K562 (cell line): ENCODE results near the gene SMPDL3B. TPM values are rescaled to one million over a fixed set of nuclear protein-coding genes. Genes with fewer than 3 reads are reported as not detected.
A peak's percentile ranks its signal among the peaks of the same experiment; 100 is the strongest.

Experiments used
- ATAC-seq: fragments of 200-7000 bp; cut with Tn5 transposase; 3 replicates; pipeline ENCODE4 v1.9.1; 2020; ENCODE audit warnings: moderate library complexity
- BruUV-seq: library from RNA; stranded (reverse); fragments of 400-500 nt; replicated peaks from 2 replicates; lab custom pipeline; 2021; lab: Mats Ljungman, UMichigan
- CTCF ChIA-PET: fragments of 300-600 bp; formaldehyde crosslinking; extraction: SDS; loops from one replicate; lab custom pipeline; 2021; ENCODE audit warnings: low intra/inter-chr PET ratio; lab: Yijun Ruan, JAX
- POLR2A ChIA-PET: fragments of 300-600, 350-650 bp; sonication (Branson Sonifier 250); formaldehyde crosslinking; extraction: SDS; loops from one replicate; lab custom pipeline; 2021; ENCODE audit warnings: antibody characterized with exemption, inconsistent platforms; lab: Yijun Ruan, JAX
- DNase-seq, 4 experiments: peaks; one replicate each; pipeline versions ENCODE4 v3.0.0 to v3.0.0-alpha.2; 2011 to 2018; ENCODE audit warnings: low spot score in 3 of 4, mixed read lengths in 3 of 4; ENCODE audit errors: extremely low read depth in 1 of 4
- FAIRE-seq: peaks from 2 replicates; lab custom pipeline; 2011; peaks lifted over from hg19 to GRCh38; lab: Jason Lieb, UNC
- H2AFZ ChIP-seq: 2 replicates; pipeline ENCODE4 v1.6.0; 2011; ENCODE audit warnings: low read depth, low read length, control low read depth, inconsistent platforms
- H3K27ac ChIP-seq: fragments of 200-600 bp; 3 replicates; pipeline ENCODE4 v1.8.0; 2011; ENCODE audit warnings: low read depth, mild to moderate bottlenecking, control low read depth, inconsistent platforms, low read length, moderate library complexity, mixed read lengths; ENCODE audit errors: extremely low read depth
- H3K27me3 ChIP-seq, 2 experiments: fragments of 300-600 bp in 1 of 2; 2 replicates in 1 of 2; 3 replicates in 1 of 2; pipeline versions ENCODE4 v1.6.0 to v1.8.0; 2011; ENCODE audit warnings: inconsistent platforms in 2 of 2, low read length in 2 of 2, mild to moderate bottlenecking in 1 of 2, mixed read lengths in 1 of 2, moderate library complexity in 1 of 2; ENCODE audit not compliant: control insufficient read depth in 2 of 2, insufficient read depth in 2 of 2
- H3K36me3 ChIP-seq: fragments of 300-600 bp; 3 replicates; pipeline ENCODE4 v1.8.0; 2011; ENCODE audit warnings: mild to moderate bottlenecking, low read length, inconsistent platforms; ENCODE audit not compliant: control insufficient read depth, insufficient read depth
- H3K4me1 ChIP-seq, 2 experiments: fragments of 200-600 bp in 1 of 2; replicated peaks in 1 of 2; 2 replicates in 1 of 2; 3 replicates in 1 of 2; pipeline versions ENCODE4 v1.5.1 to v1.8.0; 2011; ENCODE audit warnings: inconsistent platforms in 2 of 2, low read length in 2 of 2, mild to moderate bottlenecking in 1 of 2, mixed read lengths in 1 of 2, moderate library complexity in 1 of 2; ENCODE audit not compliant: control insufficient read depth in 2 of 2, insufficient read depth in 2 of 2
- H3K4me2 ChIP-seq: 2 replicates; pipeline ENCODE4 v1.6.1; 2011; ENCODE audit warnings: low read length, control low read depth, inconsistent platforms, mixed read lengths; ENCODE audit not compliant: insufficient read depth
- H3K4me3 ChIP-seq: fragments of 200-600 bp; sonication (generic), shearing (Covaris generic); 2 replicates; pipeline ENCODE4 v1.5.1; 2016; ENCODE audit warnings: control low read depth, inconsistent platforms
- H3K79me2 ChIP-seq: fragments of 200-600 bp; 3 replicates; pipeline ENCODE4 v1.8.0; 2011; ENCODE audit warnings: low read length, inconsistent platforms; ENCODE audit not compliant: control insufficient read depth, insufficient read depth
- H3K9ac ChIP-seq, 2 experiments: 2 replicates each; pipeline versions ENCODE4 v1.6.0 to v1.6.1; 2011; ENCODE audit warnings: low read depth in 2 of 2, low read length in 2 of 2, control low read depth in 1 of 2, inconsistent platforms in 1 of 2, mild to moderate bottlenecking in 1 of 2, mixed read lengths in 1 of 2; ENCODE audit not compliant: insufficient read depth in 1 of 2
- H3K9me1 ChIP-seq: one replicate; pipeline ENCODE4 v1.6.0; 2011; ENCODE audit warnings: inconsistent platforms, mild to moderate bottlenecking, low read length, moderate library complexity; ENCODE audit not compliant: control insufficient read depth, insufficient read depth
- H3K9me3 ChIP-seq: replicated peaks from 2 replicates; pipeline ENCODE4 v1.5.1; 2011; ENCODE audit warnings: low read depth, low read length, inconsistent platforms; ENCODE audit not compliant: control insufficient read depth, insufficient read depth
- H4K20me1 ChIP-seq: replicated peaks from 2 replicates; pipeline ENCODE4 v1.6.1; 2011; ENCODE audit warnings: low read length, inconsistent platforms, mixed read lengths; ENCODE audit not compliant: control insufficient read depth, insufficient read depth
- BMI1 ChIP-seq: fragments of 150-350 bp; IDR thresholded peaks from 2 replicates; pipeline ENCODE4 v1.6.1; 2014; ENCODE audit warnings: low read length
- E2F1 ChIP-seq: sonication (generic); formaldehyde crosslinking; IDR thresholded peaks from 2 replicates; pipeline ENCODE4 v1.8.1; 2023; ENCODE audit warnings: mild to moderate bottlenecking, missing genetic modification reagents, moderate library complexity
- HDAC8 ChIP-seq: fragments of 450-650 bp; IDR thresholded peaks from 2 replicates; pipeline ENCODE4 v1.6.1; 2016; ENCODE audit warnings: mild to moderate bottlenecking, missing genetic modification characterization, moderate library complexity, missing compliant biosample characterization
- HMGXB4 ChIP-seq: sonication (generic); formaldehyde crosslinking; IDR thresholded peaks from 2 replicates; pipeline ENCODE4 v1.8.1; 2023; ENCODE audit warnings: mild to moderate bottlenecking, missing genetic modification reagents
- HNRNPH1 ChIP-seq: fragments of 200-400 bp; formaldehyde crosslinking; optimal IDR thresholded peaks from 2 replicates; pipeline ENCODE3; 2017; ENCODE audit warnings: low read depth, mild to moderate bottlenecking, low read length, moderate library complexity
- XRCC5 ChIP-seq: fragments of 200-400 bp; formaldehyde crosslinking; IDR thresholded peaks from 2 replicates; pipeline ENCODE4 v1.6.1; 2017; ENCODE audit warnings: low read depth, mild to moderate bottlenecking, low read length
- ZNF23 ChIP-seq: fragments of 250-450 bp; sonication (Bioruptor Pico); IDR thresholded peaks from 2 replicates; pipeline ENCODE4 v1.4.0; 2020; ENCODE audit warnings: mild to moderate bottlenecking
- WGBS: fragments of 100-300 bp; shearing (Covaris generic); methylation state at CpG from one replicate; pipeline ENCODE4 v1.1.6; 2016; ENCODE audit warnings: low coverage, mixed read lengths; ENCODE audit not compliant: insufficient coverage; ENCODE audit errors: missing lambda C conversion rate; 5-methylcytosine and 5-hydroxymethylcytosine counted together
- in situ Hi-C: fragments of 300-500 bp; cut with MboI; formaldehyde crosslinking; loops from 4 replicates; pipeline ENCODE4 v1.15.0; 2018; ENCODE audit warnings: inconsistent platforms, mixed read lengths
- intact Hi-C: fragments of 100-400 bp; cut with micrococcal nuclease; formaldehyde crosslinking; loops from 2 replicates; pipeline ENCODE4 v1.14.2; 2022
- polyA plus RNA-seq, 8 experiments: library from polyadenylated mRNA; depleted of rRNA in 4 of 8; stranded (reverse) in 5 of 8; unstranded in 3 of 8; fragments of >200 nt; fragmentation: Nextera tagmentation in 2 of 8; fragmentation: Illumina TruSeq in 1 of 8; extraction: Ambion mirVana in 2 of 8; extraction: Trizol in 1 of 8; gene quantifications; 2 replicates each; pipeline versions ENCODE4 v1.2.1 to v1.2.3, GENCODE V29; 2011 to 2014; ENCODE audit warnings: inconsistent platforms in 1 of 8, missing spikeins in 1 of 8
- total RNA-seq, 7 experiments: library from RNA; depleted of rRNA in 6 of 7; stranded (reverse); fragments of >200 nt in 6 of 7; fragmentation: Illumina TruSeq in 2 of 7; extraction: Trizol in 2 of 7; gene quantifications; 2 replicates each; pipeline versions ENCODE4 v1.2.1 to v1.2.3, GENCODE V29; 2011 to 2021; ENCODE audit warnings: low replicate concordance in 1 of 7
- TF ChIP-seq, protein P1 (sequence below), 3 experiments: IDR thresholded peaks in 2 of 3; conservative IDR thresholded peaks in 1 of 3; 2 replicates each; pipeline ENCODE4 v1.5.1; 2011 to 2012; ENCODE audit warnings: low read length in 3 of 3, mild to moderate bottlenecking in 3 of 3, control low read depth in 2 of 3, improper control_type of control experiment in 1 of 3, inconsistent platforms in 1 of 3, low read depth in 1 of 3, mixed read lengths in 1 of 3, moderate library complexity in 1 of 3; ENCODE audit not compliant: insufficient read depth in 2 of 3
- TF ChIP-seq, protein P2 (sequence below): sonication (generic); formaldehyde crosslinking; IDR thresholded peaks from 2 replicates; pipeline ENCODE4 v1.8.0; 2023; ENCODE audit warnings: missing genetic modification reagents, mild to moderate bottlenecking, borderline replicate concordance

The SMPDL3B gene
- total and polyA plus RNA-seq, 9 of the 15 experiments (the other 6 are each of a cell fraction or from before 2014, with no cell fraction given) = 0.07 to 1.2 (median 0.73) TPM

- Histone ChIP-seq H2AFZ (no peak overlapping the region), H3K27me3 (no peaks in the 10 kb centered on the region), H4K20me1 (no peaks in the 10 kb centered on the region), H3K79me2 (no peaks in the 10 kb centered on the region), H3K36me3 (peaks cover 31% of the 10 kb centered on the region), H3K4me2 (peak overlapping the region; percentile 48; the same call in 1 of the 2 replicates), H3K9me1 (no peaks in the 10 kb centered on the region), H3K4me3 (no peak overlapping the region), H3K9ac (no peak overlapping the region), H3K4me1 (peaks cover 5 to 18% of the 10 kb centered on the region in 2 experiments; a peak in 4 of 5 replicates), H3K27ac (peak overlapping the region; percentile 12; the same call in 1 of the 3 replicates), H3K9me3 (no peaks in the 10 kb centered on the region)
- ATAC-seq (peak; percentile 50; the same call in 1 of the 3 replicates), FAIRE-seq (no peak), DNase-seq (no peak)
- intact Hi-C loops = loop anchor here (1.0 to 5.0 kb wide), 4 partner anchors 39 to 308 kb away; partner anchors contain the start of gene IFI6
- 3% methylated on average over 2 of the region's 2 CpGs for WGBS
- POLR2A ChIA-PET = interaction anchor here (0.5 to 3.0 kb wide), 7 partner anchors 8 to 139 kb away, joined by 3 to 13 read pairs (median 3); partner anchors contain the start of gene SMPDL3B
- no TSS peak for BruUV-seq
- CTCF ChIA-PET = interaction anchor here (0.6 to 2.7 kb wide), 10 partner anchors 22 to 372 kb away, joined by 3 to 44 read pairs (median 4); no protein-coding TSS in a partner anchor
- in situ Hi-C loops = no loop called here
- no peak for TF ChIP-seq HNRNPH1
- TF ChIP-seq HMGXB4 (CRISPR knock-in tag) = no peak
- TF ChIP-seq, protein P1, sequence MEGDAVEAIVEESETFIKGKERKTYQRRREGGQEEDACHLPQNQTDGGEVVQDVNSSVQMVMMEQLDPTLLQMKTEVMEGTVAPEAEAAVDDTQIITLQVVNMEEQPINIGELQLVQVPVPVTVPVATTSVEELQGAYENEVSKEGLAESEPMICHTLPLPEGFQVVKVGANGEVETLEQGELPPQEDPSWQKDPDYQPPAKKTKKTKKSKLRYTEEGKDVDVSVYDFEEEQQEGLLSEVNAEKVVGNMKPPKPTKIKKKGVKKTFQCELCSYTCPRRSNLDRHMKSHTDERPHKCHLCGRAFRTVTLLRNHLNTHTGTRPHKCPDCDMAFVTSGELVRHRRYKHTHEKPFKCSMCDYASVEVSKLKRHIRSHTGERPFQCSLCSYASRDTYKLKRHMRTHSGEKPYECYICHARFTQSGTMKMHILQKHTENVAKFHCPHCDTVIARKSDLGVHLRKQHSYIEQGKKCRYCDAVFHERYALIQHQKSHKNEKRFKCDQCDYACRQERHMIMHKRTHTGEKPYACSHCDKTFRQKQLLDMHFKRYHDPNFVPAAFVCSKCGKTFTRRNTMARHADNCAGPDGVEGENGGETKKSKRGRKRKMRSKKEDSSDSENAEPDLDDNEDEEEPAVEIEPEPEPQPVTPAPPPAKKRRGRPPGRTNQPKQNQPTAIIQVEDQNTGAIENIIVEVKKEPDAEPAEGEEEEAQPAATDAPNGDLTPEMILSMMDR (IDR thresholded peaks at IDR 0.05 in 2 of 3, conservative IDR thresholded peaks at IDR 0.05 in 1 of 3; ENCODE audit: insufficient read depth in 2 of 3, low read depth in 1 of 3, low read length in 3 of 3) = 0 out of 6 replicates have a peak, but pooled peaks of 1 of the 3 experiments have one; percentile 18
- no peak for TF ChIP-seq XRCC5
- TF ChIP-seq E2F1 = no peak
- TF ChIP-seq, protein P2, sequence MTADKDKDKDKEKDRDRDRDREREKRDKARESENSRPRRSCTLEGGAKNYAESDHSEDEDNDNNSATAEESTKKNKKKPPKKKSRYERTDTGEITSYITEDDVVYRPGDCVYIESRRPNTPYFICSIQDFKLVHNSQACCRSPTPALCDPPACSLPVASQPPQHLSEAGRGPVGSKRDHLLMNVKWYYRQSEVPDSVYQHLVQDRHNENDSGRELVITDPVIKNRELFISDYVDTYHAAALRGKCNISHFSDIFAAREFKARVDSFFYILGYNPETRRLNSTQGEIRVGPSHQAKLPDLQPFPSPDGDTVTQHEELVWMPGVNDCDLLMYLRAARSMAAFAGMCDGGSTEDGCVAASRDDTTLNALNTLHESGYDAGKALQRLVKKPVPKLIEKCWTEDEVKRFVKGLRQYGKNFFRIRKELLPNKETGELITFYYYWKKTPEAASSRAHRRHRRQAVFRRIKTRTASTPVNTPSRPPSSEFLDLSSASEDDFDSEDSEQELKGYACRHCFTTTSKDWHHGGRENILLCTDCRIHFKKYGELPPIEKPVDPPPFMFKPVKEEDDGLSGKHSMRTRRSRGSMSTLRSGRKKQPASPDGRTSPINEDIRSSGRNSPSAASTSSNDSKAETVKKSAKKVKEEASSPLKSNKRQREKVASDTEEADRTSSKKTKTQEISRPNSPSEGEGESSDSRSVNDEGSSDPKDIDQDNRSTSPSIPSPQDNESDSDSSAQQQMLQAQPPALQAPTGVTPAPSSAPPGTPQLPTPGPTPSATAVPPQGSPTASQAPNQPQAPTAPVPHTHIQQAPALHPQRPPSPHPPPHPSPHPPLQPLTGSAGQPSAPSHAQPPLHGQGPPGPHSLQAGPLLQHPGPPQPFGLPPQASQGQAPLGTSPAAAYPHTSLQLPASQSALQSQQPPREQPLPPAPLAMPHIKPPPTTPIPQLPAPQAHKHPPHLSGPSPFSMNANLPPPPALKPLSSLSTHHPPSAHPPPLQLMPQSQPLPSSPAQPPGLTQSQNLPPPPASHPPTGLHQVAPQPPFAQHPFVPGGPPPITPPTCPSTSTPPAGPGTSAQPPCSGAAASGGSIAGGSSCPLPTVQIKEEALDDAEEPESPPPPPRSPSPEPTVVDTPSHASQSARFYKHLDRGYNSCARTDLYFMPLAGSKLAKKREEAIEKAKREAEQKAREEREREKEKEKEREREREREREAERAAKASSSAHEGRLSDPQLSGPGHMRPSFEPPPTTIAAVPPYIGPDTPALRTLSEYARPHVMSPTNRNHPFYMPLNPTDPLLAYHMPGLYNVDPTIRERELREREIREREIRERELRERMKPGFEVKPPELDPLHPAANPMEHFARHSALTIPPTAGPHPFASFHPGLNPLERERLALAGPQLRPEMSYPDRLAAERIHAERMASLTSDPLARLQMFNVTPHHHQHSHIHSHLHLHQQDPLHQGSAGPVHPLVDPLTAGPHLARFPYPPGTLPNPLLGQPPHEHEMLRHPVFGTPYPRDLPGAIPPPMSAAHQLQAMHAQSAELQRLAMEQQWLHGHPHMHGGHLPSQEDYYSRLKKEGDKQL (CRISPR knock-in tag) = no peak
- TF ChIP-seq ZNF23 = no peak
- no peak for TF ChIP-seq BMI1
- no peak for TF ChIP-seq HDAC8 (tag)
Measured at GRCh38 chr1:27979859-27980201, 45.0 kb downstream of the SMPDL3B start.
